PC-3 (cell line): ENCODE data around the gene CAMTA1.

Experiments used
- CTCF ChIP-seq: fragments of 300-600 bp; sonication (generic); conservative IDR thresholded peaks from 2 replicates; pipeline ENCODE4 v1.5.1; 2017; ENCODE audit warnings: antibody characterized with exemption, low read depth, mild to moderate bottlenecking, low read length
- EZH2 ChIP-seq: fragments of 300-600 bp; sonication (generic); IDR thresholded peaks from one replicate; pipeline ENCODE4 v1.6.1; 2017; ENCODE audit warnings: antibody characterized with exemption, mild to moderate bottlenecking, low read length; ENCODE audit not compliant: unreplicated experiment
- EZH2phosphoT487 ChIP-seq: fragments of 300-600 bp; sonication (generic); IDR thresholded peaks from 2 replicates; pipeline ENCODE4 v1.6.1; 2018; ENCODE audit warnings: mild to moderate bottlenecking, antibody characterized with exemption, low read length, borderline replicate concordance

GRCh38 chr1:7229186-7229585 is 443.9 kb downstream of the CAMTA1 start:
- TF ChIP-seq CTCF (no peak), EZH2 (no peak), EZH2phosphoT487 (no peak)
